ENCODE data around the gene HOXD8.

The HOXD8 gene

GRCh38 chr2:176167398-176167797, 37.9 kb downstream of the HOXD8 start:
- no peak overlapping the region for H3K27ac ChIP-seq (ENCODE audit: low read depth, low read length, severe bottlenecking)
- H3K9me3 ChIP-seq (ENCODE audit: control insufficient read depth, low read length) = no peaks in the 10 kb centered on the region
- no peak overlapping the region for H3K4me3 ChIP-seq (ENCODE audit: extremely low read depth, insufficient read depth, low read length, poor library complexity, severe bottlenecking)
- no CpG with 5 or more reads among the region's 1 CpG for WGBS, 2 experiments (ENCODE audit: insufficient coverage in 2 of 2)
- no peaks in the 10 kb centered on the region for H3K4me1 ChIP-seq (ENCODE audit: control insufficient read depth, insufficient read depth, low read length, poor library complexity, severe bottlenecking)
- H3K36me3 ChIP-seq (ENCODE audit: control insufficient read depth, insufficient read depth, low read length) = no peaks in the 10 kb centered on the region

- Histone ChIP-seq H3K4me3 (ENCODE audit: extremely low read depth, insufficient read depth, low read length, poor library complexity, severe bottlenecking) (no peak overlapping the region), H3K9me3 (ENCODE audit: control insufficient read depth, low read length) (no peaks in the 10 kb centered on the region), H3K4me1 (ENCODE audit: control insufficient read depth, insufficient read depth, low read length, poor library complexity, severe bottlenecking) (no peaks in the 10 kb centered on the region), H3K27ac (ENCODE audit: low read depth, low read length, severe bottlenecking) (no peak overlapping the region), H3K36me3 (ENCODE audit: control insufficient read depth, insufficient read depth, low read length) (no peaks in the 10 kb centered on the region)
- WGBS, 2 experiments (ENCODE audit: insufficient coverage in 2 of 2) = 40 to 77% methylated on average over 4 to 5 of the region's 5 CpGs
These were observed 39.7 kb downstream of the HOXD8 start for GRCh38 chr2:176169181-176169580.

GRCh38 chr2:176169711-176170110, 40.2 kb downstream of the HOXD8 start:
- Histone ChIP-seq H3K4me3 (ENCODE audit: extremely low read depth, insufficient read depth, low read length, poor library complexity, severe bottlenecking) (no peak overlapping the region), H3K9me3 (ENCODE audit: control insufficient read depth, low read length) (no peaks in the 10 kb centered on the region), H3K36me3 (ENCODE audit: control insufficient read depth, insufficient read depth, low read length) (no peaks in the 10 kb centered on the region), H3K27ac (ENCODE audit: low read depth, low read length, severe bottlenecking) (no peak overlapping the region), H3K4me1 (ENCODE audit: control insufficient read depth, insufficient read depth, low read length, poor library complexity, severe bottlenecking) (no peaks in the 10 kb centered on the region)
- no CpG with 5 or more reads among the region's 2 CpGs for WGBS, 2 experiments (ENCODE audit: insufficient coverage in 2 of 2)

- Histone ChIP-seq H3K27ac (ENCODE audit: low read depth, low read length, severe bottlenecking) (no peak overlapping the region), H3K4me3 (ENCODE audit: extremely low read depth, insufficient read depth, low read length, poor library complexity, severe bottlenecking) (no peak overlapping the region), H3K4me1 (ENCODE audit: control insufficient read depth, insufficient read depth, low read length, poor library complexity, severe bottlenecking) (no peaks in the 10 kb centered on the region), H3K36me3 (ENCODE audit: control insufficient read depth, insufficient read depth, low read length) (no peaks in the 10 kb centered on the region), H3K9me3 (ENCODE audit: control insufficient read depth, low read length) (no peaks in the 10 kb centered on the region)
- WGBS, 2 experiments (ENCODE audit: insufficient coverage in 2 of 2) = no CpG with 5 or more reads among the region's 1 CpG
These were observed 41.2 kb downstream of the HOXD8 start for GRCh38 chr2:176170602-176171305.

- no peaks in the 10 kb centered on the region for H3K36me3 ChIP-seq (ENCODE audit: control insufficient read depth, insufficient read depth, low read length)
- H3K4me3 ChIP-seq (ENCODE audit: extremely low read depth, insufficient read depth, low read length, poor library complexity, severe bottlenecking) = no peak overlapping the region
- 3 to 4% methylated on average over 41 to 47 of the region's 51 CpGs for WGBS, 2 experiments (ENCODE audit: insufficient coverage in 2 of 2)
- no peaks in the 10 kb centered on the region for H3K4me1 ChIP-seq (ENCODE audit: control insufficient read depth, insufficient read depth, low read length, poor library complexity, severe bottlenecking)
- H3K9me3 ChIP-seq (ENCODE audit: control insufficient read depth, low read length) = no peaks in the 10 kb centered on the region
- no peak overlapping the region for H3K27ac ChIP-seq (ENCODE audit: low read depth, low read length, severe bottlenecking)
These were observed 42.0 kb downstream of the HOXD8 start for GRCh38 chr2:176171351-176172006.

GRCh38 chr2:176172007-176172894, 42.7 kb downstream of the HOXD8 start:
- no peaks in the 10 kb centered on the region for H3K4me1 ChIP-seq (ENCODE audit: control insufficient read depth, insufficient read depth, low read length, poor library complexity, severe bottlenecking)
- 2 to 4% methylated on average over 37 to 45 of the region's 60 CpGs for WGBS, 2 experiments (ENCODE audit: insufficient coverage in 2 of 2)

GRCh38 chr2:176172895-176173566, 43.5 kb downstream of the HOXD8 start:
- no peak overlapping the region for H3K4me3 ChIP-seq (ENCODE audit: extremely low read depth, insufficient read depth, low read length, poor library complexity, severe bottlenecking)
- no peaks in the 10 kb centered on the region for H3K36me3 ChIP-seq (ENCODE audit: control insufficient read depth, insufficient read depth, low read length)
- H3K27ac ChIP-seq (ENCODE audit: low read depth, low read length, severe bottlenecking) = no peak overlapping the region
- WGBS, 2 experiments (ENCODE audit: insufficient coverage in 2 of 2) = 0 to 18% methylated on average over 2 to 4 of the region's 14 CpGs
- H3K4me1 ChIP-seq (ENCODE audit: control insufficient read depth, insufficient read depth, low read length, poor library complexity, severe bottlenecking) = no peaks in the 10 kb centered on the region
- H3K9me3 ChIP-seq (ENCODE audit: control insufficient read depth, low read length) = no peaks in the 10 kb centered on the region

More at GRCh38 chr2:176172007-176172894, 42.7 kb downstream of the HOXD8 start:
- H3K27ac ChIP-seq (ENCODE audit: low read depth, low read length, severe bottlenecking) = no peak overlapping the region
- no peak overlapping the region for H3K4me3 ChIP-seq (ENCODE audit: extremely low read depth, insufficient read depth, low read length, poor library complexity, severe bottlenecking)
- no peaks in the 10 kb centered on the region for H3K36me3 ChIP-seq (ENCODE audit: control insufficient read depth, insufficient read depth, low read length)
- no peaks in the 10 kb centered on the region for H3K9me3 ChIP-seq (ENCODE audit: control insufficient read depth, low read length)

- H3K4me3 ChIP-seq (ENCODE audit: extremely low read depth, insufficient read depth, low read length, poor library complexity, severe bottlenecking) = no peak overlapping the region
- no peaks in the 10 kb centered on the region for H3K9me3 ChIP-seq (ENCODE audit: control insufficient read depth, low read length)
- WGBS, 2 experiments (ENCODE audit: insufficient coverage in 2 of 2) = no CpG with 5 or more reads among the region's 7 CpGs
- no peak overlapping the region for H3K27ac ChIP-seq (ENCODE audit: low read depth, low read length, severe bottlenecking)
- no peaks in the 10 kb centered on the region for H3K36me3 ChIP-seq (ENCODE audit: control insufficient read depth, insufficient read depth, low read length)
- H3K4me1 ChIP-seq (ENCODE audit: control insufficient read depth, insufficient read depth, low read length, poor library complexity, severe bottlenecking) = no peaks in the 10 kb centered on the region
These were observed 44.3 kb downstream of the HOXD8 start for GRCh38 chr2:176173567-176174381.

- Histone ChIP-seq H3K36me3 (ENCODE audit: control insufficient read depth, insufficient read depth, low read length) (no peaks in the 10 kb centered on the region), H3K4me1 (ENCODE audit: control insufficient read depth, insufficient read depth, low read length, poor library complexity, severe bottlenecking) (no peaks in the 10 kb centered on the region), H3K27ac (ENCODE audit: low read depth, low read length, severe bottlenecking) (no peak overlapping the region), H3K9me3 (ENCODE audit: control insufficient read depth, low read length) (no peaks in the 10 kb centered on the region), H3K4me3 (ENCODE audit: extremely low read depth, insufficient read depth, low read length, poor library complexity, severe bottlenecking) (no peak overlapping the region)
- WGBS, 2 experiments (ENCODE audit: insufficient coverage in 2 of 2) = 0 to 3% methylated on average over 6 to 8 of the region's 14 CpGs
These were observed 44.9 kb downstream of the HOXD8 start for GRCh38 chr2:176174382-176174823.

All from mesodermal cell (in vitro differentiated cells).